ENCODE data around the gene STEAP1. TPM values are rescaled to one million over a fixed set of nuclear protein-coding genes. Genes with fewer than 3 reads are reported as not detected.

The STEAP1 gene
- total RNA-seq, 1 experiment from 2014 or later, result 4.1 TPM

GRCh38 chr7:90167361-90167760 is 13.1 kb downstream of the STEAP1 start:
- Histone ChIP-seq H2AFZ (ENCODE audit: low read length) (no peak overlapping the region), H3K4me1 (ENCODE audit: insufficient read depth, low read length) (no peaks in the 10 kb centered on the region), H3K4ac (ENCODE audit: low read depth, low read length) (no peak overlapping the region), H2BK12ac (ENCODE audit: insufficient read length, low read depth, low read length) (no peak overlapping the region), H3K79me2 (ENCODE audit: insufficient read depth, low read length) (no peaks in the 10 kb centered on the region), H3K27me3 (ENCODE audit: insufficient read depth, low read length) (no peaks in the 10 kb centered on the region), H3K79me1 (ENCODE audit: insufficient read depth, low read depth, low read length, poor library complexity, severe bottlenecking) (no peaks in the 10 kb centered on the region), H3K18ac (ENCODE audit: insufficient read length, low read depth, low read length) (no peak overlapping the region), H3K23me2 (ENCODE audit: insufficient read length, low read depth, low read length, poor library complexity, severe bottlenecking) (no peaks in the 10 kb centered on the region), H4K91ac (ENCODE audit: insufficient read length, low read depth, low read length) (no peak overlapping the region), H4K8ac (replicated peaks; ENCODE audit: insufficient read length, low read depth, low read length) (no peak overlapping the region), H2BK15ac (ENCODE audit: low read depth, low read length) (no peak overlapping the region), H3K4me2 (ENCODE audit: insufficient read depth, insufficient read length, low read length) (no peak overlapping the region), H3K27ac (ENCODE audit: insufficient read length, low read depth, low read length) (no peak overlapping the region), H3K56ac (ENCODE audit: insufficient read length, low read depth, low read length) (no peak overlapping the region), H3K9ac (ENCODE audit: extremely low read depth, insufficient read length, low read length) (no peak overlapping the region), H2BK120ac (ENCODE audit: low read depth, low read length, poor library complexity, severe bottlenecking) (no peak overlapping the region), H4K20me1 (ENCODE audit: control insufficient read depth, insufficient read depth, insufficient read length) (no peaks in the 10 kb centered on the region), H2BK20ac (ENCODE audit: low read depth, low read length, poor library complexity, severe bottlenecking) (no peak overlapping the region), H2AK5ac (ENCODE audit: insufficient read length, low read length) (no peak overlapping the region), H3K14ac (ENCODE audit: insufficient read depth, low read length) (no peak overlapping the region), H2BK5ac (ENCODE audit: insufficient read length, low read length) (no peak overlapping the region), H3T11ph (ENCODE audit: low read length) (no peak overlapping the region), H3K9me3 (ENCODE audit: control insufficient read depth, low read depth, low read length) (no peaks in the 10 kb centered on the region), H3K23ac (ENCODE audit: insufficient read length, low read depth, low read length) (no peak overlapping the region), H4K5ac (ENCODE audit: insufficient read length, low read depth, low read length) (no peak overlapping the region)
- TF ChIP-seq CTCF (conservative IDR thresholded peaks at IDR 0.05), result no peak
- peaks cover 0 to 5% (median 1%) of the 10 kb centered on the region in 3 experiments; a peak in 2 of 7 replicates for H3K36me3 Mint-ChIP-seq (ENCODE audit: insufficient read depth in 1 of 3, low read depth in 3 of 3)
- peaks cover 8% of the 10 kb centered on the region in 2 experiments; a peak in 3 of 5 replicates for H3K9me3 Mint-ChIP-seq
- no CpG with 5 or more reads among the region's 4 CpGs for WGBS (ENCODE audit: extremely low coverage, insufficient read length, low lambda C conversion rate)
- H3K27me3 Mint-ChIP-seq (ENCODE audit: low read depth), result no peaks in the 10 kb centered on the region
- H3K4me3 Mint-ChIP-seq, result no peak overlapping the region
- no peaks in the 10 kb centered on the region for H3K4me1 Mint-ChIP-seq
- no peak overlapping the region for H3K27ac Mint-ChIP-seq
- DNase-seq, result no peak

Data from H9 (cell line).